HG03025 (cell line): ENCODE data around the gene ALS2CL.

Source experiments
- ATAC-seq: cut with Tn5 transposase; IDR thresholded peaks from one replicate; pipeline ENCODE4 v1.9.1; 2021; ENCODE audit warnings: mild to moderate bottlenecking, moderate library complexity; ENCODE audit not compliant: unreplicated experiment, low FRiP score

ALS2CL gene

DNA sequence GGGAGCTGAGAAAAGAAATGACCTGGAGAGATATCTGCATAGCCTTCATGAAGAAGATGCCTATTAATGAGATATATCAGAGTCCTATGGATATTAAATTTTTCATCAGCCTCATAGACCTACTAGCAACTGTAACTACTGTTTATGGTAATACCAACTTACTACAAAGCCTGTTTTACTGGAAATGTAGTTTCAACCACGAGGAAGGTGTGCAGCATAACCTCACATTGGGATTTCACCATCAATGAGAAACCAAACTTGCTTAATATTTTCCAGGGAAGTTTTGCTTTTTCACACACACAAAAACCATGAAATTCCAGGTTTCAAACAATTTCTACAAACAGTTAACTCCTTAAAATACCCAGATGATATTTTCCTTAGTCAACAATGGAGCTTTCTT, 49.8 kb downstream of the ALS2CL start:
- no peak for ATAC-seq

DNA sequence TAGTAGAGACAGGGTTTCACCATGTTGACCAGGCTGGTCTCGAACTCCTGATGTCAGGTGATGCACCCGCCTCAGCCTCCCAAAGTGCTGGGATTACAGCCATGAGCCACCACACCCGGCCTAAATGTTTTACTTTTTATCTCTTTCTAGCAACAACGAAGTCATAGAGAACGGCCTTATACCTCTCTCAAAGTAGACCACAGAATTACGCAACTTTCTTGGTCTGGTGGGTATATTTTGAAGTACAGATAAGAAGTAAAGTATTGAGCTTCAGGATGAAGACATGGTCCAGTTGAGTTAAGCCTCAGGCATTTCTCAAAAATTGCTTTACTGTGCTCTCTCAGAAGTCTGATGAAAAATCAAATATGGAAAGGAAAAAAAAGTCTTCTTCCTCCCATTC, 50.5 kb downstream of the ALS2CL start:
- no peak for ATAC-seq

- no peak for ATAC-seq
Measured at GRCh38 chr3:46640927-46641326, 52.6 kb downstream of the ALS2CL start.

DNA sequence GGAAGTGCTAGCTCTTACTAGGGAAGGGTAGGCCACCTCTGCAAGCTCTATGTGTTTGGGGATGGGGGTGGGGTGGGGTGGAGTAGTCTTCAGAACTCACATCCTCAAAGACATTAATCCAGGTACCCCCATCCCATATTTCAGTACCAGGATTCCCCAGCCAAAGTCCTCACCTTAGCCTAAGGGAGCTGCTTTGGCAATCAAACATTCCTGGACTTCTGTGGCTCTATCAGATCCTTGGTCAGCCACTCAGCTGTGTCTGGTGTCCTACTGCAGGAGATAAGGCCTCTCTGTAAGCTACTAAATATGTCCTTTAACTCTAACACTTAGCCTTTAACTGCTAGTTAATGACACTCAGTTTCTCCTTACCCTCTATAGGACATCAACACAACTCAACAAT, 54.3 kb downstream of the ALS2CL start:
- ATAC-seq = no peak

DNA sequence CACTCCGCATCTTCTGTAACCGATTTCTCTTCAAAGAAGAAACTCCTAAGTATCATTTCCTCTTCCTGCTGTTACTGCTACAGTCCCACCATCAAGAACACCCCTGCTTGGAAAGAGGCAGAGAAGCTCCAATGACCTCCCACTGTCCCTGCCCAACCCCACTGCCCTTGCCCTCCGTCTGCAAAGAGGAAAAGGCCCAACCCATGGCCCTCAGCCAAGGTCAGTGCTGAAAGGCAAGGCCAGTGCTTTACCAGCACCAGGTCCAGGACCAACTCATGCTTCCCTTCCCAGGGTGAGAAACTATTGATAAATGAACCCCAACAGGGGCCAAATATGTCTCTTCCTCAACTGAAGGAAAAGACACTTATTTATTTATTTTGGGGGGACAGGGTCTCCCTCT, 58.6 kb downstream of the ALS2CL start:
- ATAC-seq = no peak

DNA sequence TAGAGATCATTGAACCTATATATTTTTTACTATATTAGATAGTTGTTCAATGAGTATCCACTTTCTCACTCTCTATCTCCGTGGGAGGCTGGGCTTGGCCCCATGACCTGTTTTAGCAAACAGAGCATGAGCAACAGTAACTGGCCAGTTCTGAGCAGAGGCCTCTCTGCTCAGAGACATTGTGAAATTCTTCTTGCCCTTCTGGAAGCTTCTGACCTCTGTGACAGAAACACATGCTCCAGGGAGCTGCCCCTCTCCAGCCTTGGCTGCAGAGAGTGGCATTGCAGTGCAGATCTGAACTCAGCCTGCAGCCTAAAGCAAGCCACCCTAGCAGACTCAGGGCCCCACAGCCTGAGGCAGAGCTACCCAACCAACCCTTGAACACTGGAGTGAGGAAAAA, 60.7 kb downstream of the ALS2CL start:
- ATAC-seq = no peak

DNA sequence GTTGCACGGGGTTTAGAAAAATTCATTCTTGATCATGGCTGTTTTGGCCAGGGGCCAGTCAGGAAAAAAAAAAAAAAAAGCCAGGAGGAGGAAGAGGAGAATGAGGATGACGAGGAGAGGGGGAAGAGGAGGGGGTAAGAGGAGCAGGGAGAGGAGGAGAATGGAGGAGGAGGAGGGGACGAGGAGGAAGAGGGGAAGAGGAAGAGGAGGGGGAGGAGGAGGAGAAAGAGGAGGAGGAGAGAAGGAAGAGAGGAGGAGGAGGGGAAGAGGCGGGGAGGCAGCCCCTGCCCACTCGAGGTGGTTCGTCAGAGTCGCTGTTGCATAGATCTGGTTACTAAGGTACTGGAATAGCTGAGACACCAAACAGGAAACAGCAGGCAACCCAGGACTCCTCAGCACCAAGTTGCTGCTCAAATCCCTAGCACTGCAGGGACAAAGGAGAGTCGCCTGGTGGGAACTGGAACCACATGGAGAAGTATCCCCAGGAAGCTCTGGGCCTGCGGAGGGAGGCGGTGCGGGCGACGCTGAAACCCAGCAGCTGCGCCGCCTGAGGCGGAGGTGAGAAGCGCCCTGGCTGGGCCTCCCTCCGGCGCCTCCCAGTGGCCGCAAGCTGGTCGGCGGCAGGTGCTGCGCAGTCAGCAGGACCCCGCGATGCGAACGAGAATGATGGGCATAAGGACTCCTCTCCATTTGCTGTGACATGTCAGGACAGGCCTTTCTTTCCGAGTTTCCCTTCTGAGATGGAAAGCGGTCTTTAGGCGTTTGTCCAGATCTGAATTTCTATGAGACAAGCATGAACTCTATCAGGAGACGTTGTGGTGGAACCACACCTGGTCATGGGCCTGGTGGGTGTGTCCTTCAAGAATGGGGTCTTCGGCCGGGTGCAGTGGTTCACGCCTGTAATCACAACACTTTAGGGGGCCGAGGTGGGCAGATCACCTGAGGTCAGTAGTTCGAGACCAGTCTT, 63.6 kb downstream of the ALS2CL start:
- ATAC-seq = no peak

DNA sequence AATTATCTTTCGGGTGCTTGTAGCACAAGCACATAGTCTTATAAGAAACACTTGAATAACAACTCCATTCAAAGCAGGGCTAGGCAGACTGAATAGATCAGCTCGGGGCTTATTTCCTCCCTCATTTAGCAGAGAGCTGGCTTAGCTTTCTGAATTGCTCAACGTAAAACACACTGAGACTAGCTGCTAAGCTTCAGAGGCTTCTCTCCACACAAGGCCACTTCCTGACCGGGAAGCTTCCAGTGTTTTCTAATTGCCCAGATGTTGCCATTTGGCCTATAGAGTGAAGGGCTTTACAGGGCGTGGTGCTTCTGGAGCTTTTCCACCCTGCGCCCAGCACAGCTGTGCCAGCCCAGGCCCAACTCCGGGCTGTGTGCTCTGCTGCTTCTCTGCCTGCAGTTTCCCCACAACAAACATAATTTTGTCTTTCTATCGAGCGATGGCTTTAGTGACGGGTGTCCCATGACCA, 64.5 kb downstream of the ALS2CL start:
- ATAC-seq = no peak

- ATAC-seq = no peak
Measured at GRCh38 chr3:46627078-46627477, 66.4 kb downstream of the ALS2CL start.

GRCh38 chr3:46626039-46626438, 67.4 kb downstream of the ALS2CL start:
- no peak for ATAC-seq

- ATAC-seq = no peak
Measured at GRCh38 chr3:46624975-46625490, 68.4 kb downstream of the ALS2CL start.

DNA sequence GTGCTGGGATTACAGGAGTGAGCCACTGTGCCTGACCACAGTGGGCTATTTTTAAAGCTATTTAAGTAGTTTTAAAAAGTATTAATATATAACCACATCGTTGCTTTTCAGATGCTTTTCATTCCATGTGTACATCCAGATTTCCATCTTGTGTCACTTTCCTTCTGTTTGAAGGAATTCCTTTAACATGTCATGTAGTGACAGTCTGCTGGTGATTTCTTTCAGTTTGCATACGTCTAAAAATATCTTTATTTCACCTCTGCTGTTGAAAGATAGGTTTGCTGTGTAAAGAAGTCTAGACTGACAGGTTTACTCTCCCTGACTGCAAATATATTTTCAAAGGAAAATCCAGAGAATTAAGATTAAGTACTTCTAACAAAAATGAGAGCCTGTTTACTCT, 68.9 kb downstream of the ALS2CL start:
- ATAC-seq = no peak

DNA sequence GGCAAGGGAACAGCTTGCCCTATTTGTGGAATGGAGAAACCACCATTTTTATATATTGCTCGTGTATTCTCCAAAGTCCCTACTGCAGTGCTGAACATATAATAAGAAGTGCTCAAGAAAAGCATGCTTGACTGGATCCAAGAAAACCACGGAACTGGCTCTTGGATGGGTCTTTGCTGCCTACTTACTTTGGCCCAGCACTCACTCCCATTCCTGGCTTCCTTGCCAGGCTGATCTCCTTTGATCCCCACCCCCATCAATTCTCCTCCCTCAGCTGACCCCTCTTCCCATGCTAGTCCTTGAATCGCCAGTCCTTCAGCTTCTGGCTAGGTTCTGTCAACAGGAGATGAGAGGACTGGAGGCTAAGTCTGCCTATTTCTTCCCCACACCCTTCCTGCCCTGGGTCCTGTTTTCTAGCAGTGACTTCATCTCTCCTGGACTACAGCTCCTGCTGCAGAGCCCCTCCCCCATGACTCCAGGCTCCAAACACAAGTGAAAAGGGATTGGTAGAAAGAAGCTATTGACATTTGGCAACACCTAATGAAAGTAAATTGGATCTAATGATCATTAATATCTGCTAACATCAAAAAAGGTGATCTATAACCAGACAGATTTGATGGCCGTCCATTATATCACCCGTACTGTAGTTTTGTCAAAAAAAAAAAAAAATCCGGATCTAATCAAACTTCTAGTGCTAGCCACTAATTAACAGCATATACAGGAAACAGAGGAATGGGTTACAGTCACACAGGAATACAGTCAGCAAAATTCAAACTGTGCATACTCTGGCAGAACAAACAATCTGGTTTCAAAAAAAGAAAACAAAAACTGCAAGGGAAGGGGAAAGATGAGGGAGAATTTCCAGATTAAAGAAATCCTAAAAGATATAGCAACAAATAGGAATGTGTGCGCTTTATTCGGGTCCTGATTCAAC, 73.4 kb downstream of the ALS2CL start:
- ATAC-seq = no peak
